Gastrocnemius medialis (tissue), 4 donors: ENCODE data around the gene INAVA.

Source experiments
- CTCF ChIP-seq, 5 experiments: fragments of 450-650 bp in 3 of 5; fragments of 200-600 bp in 2 of 5; sonication (generic) in 2 of 5; IDR thresholded peaks in 4 of 5; conservative IDR thresholded peaks in 1 of 5; 1 replicate in 4 of 5; 2 replicates in 1 of 5; pipeline ENCODE4 v1.5.1; 2016 to 2019; ENCODE audit warnings: antibody characterized with exemption in 5 of 5, mild to moderate bottlenecking in 3 of 5, moderate library complexity in 3 of 5
- POLR2A ChIP-seq, 2 donors: fragments of 450-650 bp; IDR thresholded peaks; one replicate each; pipeline ENCODE4 v1.6.1; 2017; ENCODE audit warnings: antibody characterized with exemption in 2 of 2, mild to moderate bottlenecking in 2 of 2, moderate library complexity in 2 of 2

- TF ChIP-seq POLR2A (IDR thresholded peaks at IDR 0.05) (no peak), CTCF (IDR thresholded peaks at IDR 0.05 in 4 of 5, conservative IDR thresholded peaks at IDR 0.05 in 1 of 5) (no peak)
Measured at GRCh38 chr1:200845360-200845759, 49.3 kb upstream of the INAVA start.
